ENCODE data around the gene MTLN. TPM values are rescaled to one million over a fixed set of nuclear protein-coding genes. Genes with fewer than 3 reads are reported as not detected.

Gene MTLN
- total and polyA plus RNA-seq, 2 of the 13 experiments (the other 11 are each of a cell fraction or from before 2014, with no cell fraction given): 37.1 to 50.4 TPM

- TF ChIP-seq ZNF407 (CRISPR knock-in tag; IDR thresholded peaks at IDR 0.05; ENCODE audit: not compliant biosample characterization): peak; percentile 72
- no peak; the same call in 1 of the 2 replicates for TF ChIP-seq ZNF333 (CRISPR knock-in tag; IDR thresholded peaks at IDR 0.05; ENCODE audit: borderline replicate concordance)
- TF ChIP-seq SYNCRIP (IDR thresholded peaks at IDR 0.05; ENCODE audit: insufficient read depth, low read depth, low read length): no peak
- peak in 1 of 2 experiments; percentile 33; a peak in 1 of 4 replicates for TF ChIP-seq EP300 (IDR thresholded peaks at IDR 0.05; ENCODE audit: low read depth in 2 of 2, low read length in 2 of 2)
- TF ChIP-seq EP300 (CRISPR knock-in tag; IDR thresholded peaks at IDR 0.05; ENCODE audit: borderline replicate concordance): no peak
- peak; percentile 77; the same call in 1 of the 2 replicates for TF ChIP-seq CBX5 (CRISPR knock-in tag; IDR thresholded peaks at IDR 0.05; ENCODE audit: borderline replicate concordance)
- peak; percentile 57; the same call in 1 of the 2 replicates for TF ChIP-seq ZNF768 (CRISPR knock-in tag; IDR thresholded peaks at IDR 0.05)
- TF ChIP-seq KLF16 (CRISPR knock-in tag; IDR thresholded peaks at IDR 0.05): peak; percentile 51 to 65; a peak in 1 of 4 replicates
- no peak for TF ChIP-seq ZNF644 (CRISPR knock-in tag; IDR thresholded peaks at IDR 0.05; ENCODE audit: low read depth)
- no peak for TF ChIP-seq PRDM15 (CRISPR knock-in tag; IDR thresholded peaks at IDR 0.05)
- peak; percentile 74; the same call in 1 of the 2 replicates for TF ChIP-seq AHR (CRISPR knock-in tag; IDR thresholded peaks at IDR 0.05)
- TF ChIP-seq NFE2 (CRISPR knock-in tag; IDR thresholded peaks at IDR 0.05): no peak
- no peak for TF ChIP-seq ZNF383 (CRISPR knock-in tag; IDR thresholded peaks at IDR 0.05; ENCODE audit: borderline replicate concordance)
- peak; percentile 27; the same call in 1 of the 2 replicates for TF ChIP-seq RAD21 (CRISPR knock-in tag; IDR thresholded peaks at IDR 0.05)
Measured at GRCh38 chr2:110204408-110205385, 7.7 kb downstream of the MTLN start, which contains the start of gene NPHP1 (continued).

Measured in HepG2 (cell line).